ENCODE measurements around the gene SUN1. TPM values are rescaled to one million over a fixed set of nuclear protein-coding genes. Genes with fewer than 3 reads are reported as not detected.
A peak's percentile ranks its signal among the peaks of the same experiment; 100 is the strongest.
"Not testable (repeated sequence)": the region's sequence is repeated elsewhere in the genome, so short reads cannot be mapped to it uniquely, and the experiment has no call there.

SUN1 gene
- total RNA-seq, 4 donors from 2014 or later, result 243 to 263 (median 244) TPM

DNA sequence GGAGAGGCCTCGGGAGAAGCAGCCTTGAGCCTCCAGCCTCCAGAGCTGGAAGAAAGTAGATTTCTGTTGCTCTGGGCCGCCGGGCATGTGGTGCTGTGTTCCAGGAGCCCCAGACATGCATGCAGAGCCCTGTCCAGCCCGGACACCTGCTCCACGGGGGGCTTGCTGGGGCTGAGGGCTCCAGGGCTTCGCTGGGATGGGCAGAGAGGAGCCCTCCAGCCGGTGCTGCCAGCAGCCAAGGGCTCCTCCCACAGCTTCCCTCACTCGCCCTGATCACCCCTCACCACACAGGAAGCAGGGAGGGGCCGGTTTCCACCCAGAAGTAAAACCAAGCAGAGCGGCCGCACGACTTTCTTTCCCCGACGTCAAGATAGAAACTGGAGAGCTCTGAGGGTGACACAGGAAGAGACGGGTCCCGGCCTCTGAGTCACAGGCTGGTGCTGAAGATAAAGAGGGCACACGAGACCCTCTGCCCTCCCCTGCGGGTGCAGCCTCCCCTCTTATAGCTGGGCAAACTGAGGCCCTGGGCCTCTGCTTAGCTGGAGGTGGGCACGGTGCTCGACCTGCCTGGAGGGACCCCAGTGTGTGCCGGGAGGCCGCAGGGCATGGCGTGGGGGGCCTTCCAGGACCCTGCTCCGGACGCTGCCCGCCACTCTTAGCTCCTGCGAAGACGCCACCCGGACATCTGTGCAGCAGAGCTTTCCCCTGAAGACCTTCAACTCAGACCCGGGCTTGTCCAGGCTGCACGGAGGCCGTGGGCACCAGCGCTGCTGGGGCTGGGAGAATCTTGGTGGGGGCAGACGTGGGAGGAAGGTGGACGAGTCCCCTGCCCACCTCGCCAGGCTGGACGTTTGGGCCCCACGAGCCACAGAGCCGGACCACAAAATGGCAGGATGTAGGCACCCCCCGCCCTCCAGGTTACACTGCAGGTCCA lies 91.1 kb downstream of the SUN1 start:
- TF ChIP-seq POLR2A (IDR thresholded peaks at IDR 0.05), result peak in 1 of 2 donors; percentile 18
- peak in 1 of 2 donors; percentile 53 for TF ChIP-seq EP300 (IDR thresholded peaks at IDR 0.05)
- TF ChIP-seq, protein P1, sequence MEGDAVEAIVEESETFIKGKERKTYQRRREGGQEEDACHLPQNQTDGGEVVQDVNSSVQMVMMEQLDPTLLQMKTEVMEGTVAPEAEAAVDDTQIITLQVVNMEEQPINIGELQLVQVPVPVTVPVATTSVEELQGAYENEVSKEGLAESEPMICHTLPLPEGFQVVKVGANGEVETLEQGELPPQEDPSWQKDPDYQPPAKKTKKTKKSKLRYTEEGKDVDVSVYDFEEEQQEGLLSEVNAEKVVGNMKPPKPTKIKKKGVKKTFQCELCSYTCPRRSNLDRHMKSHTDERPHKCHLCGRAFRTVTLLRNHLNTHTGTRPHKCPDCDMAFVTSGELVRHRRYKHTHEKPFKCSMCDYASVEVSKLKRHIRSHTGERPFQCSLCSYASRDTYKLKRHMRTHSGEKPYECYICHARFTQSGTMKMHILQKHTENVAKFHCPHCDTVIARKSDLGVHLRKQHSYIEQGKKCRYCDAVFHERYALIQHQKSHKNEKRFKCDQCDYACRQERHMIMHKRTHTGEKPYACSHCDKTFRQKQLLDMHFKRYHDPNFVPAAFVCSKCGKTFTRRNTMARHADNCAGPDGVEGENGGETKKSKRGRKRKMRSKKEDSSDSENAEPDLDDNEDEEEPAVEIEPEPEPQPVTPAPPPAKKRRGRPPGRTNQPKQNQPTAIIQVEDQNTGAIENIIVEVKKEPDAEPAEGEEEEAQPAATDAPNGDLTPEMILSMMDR (IDR thresholded peaks at IDR 0.05), result no peak
- Histone ChIP-seq H3K27me3 (peaks cover 0 to 6% of the 10 kb centered on the region in 2 donors), H3K36me3 (peaks cover 0 to 9% (median 0%) of the 10 kb centered on the region in 3 donors), H3K4me1 (peaks cover 0 to 68% (median 45%) of the 10 kb centered on the region in 4 donors), H3K27ac (peak overlapping the region; percentile 33 to 87 (median 84)), H3K4me3 (peak overlapping the region in 2 of 4 donors; percentile 27 to 37), H3K9me3 (no peaks in the 10 kb centered on the region)
- DNase-seq (ENCODE audit: low spot score in 2 of 2), result peak; percentile 31 to 59
- 33 to 51% methylated on average over 31 to 32 of the region's 40 CpGs for WGBS, 2 donors

DNA sequence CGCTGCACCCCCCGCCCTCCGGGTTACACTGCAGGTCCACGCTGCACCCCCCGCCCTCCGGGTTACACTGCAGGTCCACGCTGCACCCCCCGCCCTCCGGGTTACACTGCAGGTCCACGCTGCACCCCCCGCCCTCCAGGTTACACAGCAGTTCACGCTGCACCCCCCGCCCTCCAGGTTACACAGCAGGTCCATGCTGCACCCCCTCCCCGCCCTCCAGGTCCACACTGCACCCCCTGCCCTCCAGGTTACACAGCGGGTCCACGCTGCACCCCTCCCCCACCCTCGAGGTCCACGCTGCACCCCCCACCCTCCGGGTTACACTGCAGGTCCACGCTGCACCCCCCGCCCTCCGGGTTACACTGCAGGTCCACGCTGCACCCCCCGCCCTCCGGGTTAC lies 91.8 kb downstream of the SUN1 start:
- not testable (repeated sequence) for H3K9me3 ChIP-seq, H3K27me3 ChIP-seq, H3K4me3 ChIP-seq, H3K36me3 ChIP-seq
- Histone ChIP-seq H3K27ac (peak overlapping the region in 2 of 4 donors; percentile 87 to 95), H3K4me1 (peaks cover 0 to 75% (median 45%) of the 10 kb centered on the region in 4 donors)
- peak in 1 of 2 donors; percentile 9 for DNase-seq (ENCODE audit: low spot score in 2 of 2)
- WGBS, 2 donors, result 80 to 84% methylated on average over 3 to 9 of the region's 25 CpGs

Other genes with a start within 250 kb of the SUN1 start
- 10 to 100 TPM; 26.0 to 56.7 (median 41.6) TPM for gene DNAAF5, start 105.8 kb upstream of the SUN1 start, total RNA-seq
- 10 to 100 TPM in 1 of 4 donors, 1 to 10 TPM in 3; 2.7 to 12.3 (median 4.8) TPM for gene PRKAR1B, start 105.2 kb upstream of the SUN1 start, total RNA-seq
- 10 to 100 TPM; 29.8 to 50.2 (median 38.3) TPM for gene GET4, start 44.1 kb downstream of the SUN1 start, total RNA-seq
- 10 to 100 TPM; 29.3 to 53.0 (median 39.6) TPM for gene ADAP1, start 122.2 kb downstream of the SUN1 start, total RNA-seq
- gene COX19, start 143.1 kb downstream of the SUN1 start, total RNA-seq, result 10 to 100 TPM; 10.8 to 21.3 (median 11.2) TPM
- 10 to 100 TPM in 2 of 4 donors, 1 to 10 TPM in 2; 5.7 to 18.6 (median 12.1) TPM for gene CYP2W1, start 150.7 kb downstream of the SUN1 start, total RNA-seq
- gene GPR146, start 212.1 kb downstream of the SUN1 start, total RNA-seq, result 10 to 100 TPM; 27.8 to 91.8 (median 59.1) TPM